Astrocyte of the spinal cord (primary cell): ENCODE data around the gene SMARCD1.

Experiments
- DNase-seq: peaks from one replicate; pipeline ENCODE4 v3.0.0; 2011; ENCODE audit warnings: low read depth, low spot score
- H3K4me3 ChIP-seq: 2 replicates; pipeline ENCODE4 v1.5.1; 2011; ENCODE audit warnings: low read depth, mild to moderate bottlenecking, low read length, moderate library complexity
- CTCF ChIP-seq: IDR thresholded peaks from 2 replicates; pipeline ENCODE4 v1.5.1; 2012; ENCODE audit warnings: low read depth, mild to moderate bottlenecking, low read length, inconsistent platforms
- in situ Hi-C: cut with HindIII; loops from 2 replicates; pipeline ENCODE4 v1.10.0; 2017; ENCODE audit warnings: low sequenced_read_pairs

The SMARCD1 gene

GRCh38 chr12:50042693-50043092 is 42.4 kb upstream of the SMARCD1 start:
- TF ChIP-seq CTCF, result no peak

GRCh38 chr12:50043308-50043707 is 41.8 kb upstream of the SMARCD1 start:
- DNase-seq, result no peak
- TF ChIP-seq CTCF, result no peak
- in situ Hi-C loops, result no loop called here
- no peak overlapping the region for H3K4me3 ChIP-seq

More at GRCh38 chr12:50042693-50043092, 42.4 kb upstream of the SMARCD1 start:
- in situ Hi-C loops, result no loop called here
- no peak for DNase-seq
- H3K4me3 ChIP-seq, result no peak overlapping the region

GRCh38 chr12:50043854-50044253 is 41.3 kb upstream of the SMARCD1 start:
- no peak overlapping the region for H3K4me3 ChIP-seq
- in situ Hi-C loops, result no loop called here
- no peak for DNase-seq
- TF ChIP-seq CTCF, result no peak

GRCh38 chr12:50047693-50048250 is 37.4 kb upstream of the SMARCD1 start:
- H3K4me3 ChIP-seq, result no peak overlapping the region
- no peak for TF ChIP-seq CTCF
- in situ Hi-C loops, result no loop called here
- DNase-seq, result no peak

- TF ChIP-seq CTCF, result no peak
- DNase-seq, result no peak
- no peak overlapping the region for H3K4me3 ChIP-seq
- in situ Hi-C loops, result no loop called here
Observed at GRCh38 chr12:50049254-50050118, 35.7 kb upstream of the SMARCD1 start.

GRCh38 chr12:50050119-50050385 is 35.1 kb upstream of the SMARCD1 start:
- DNase-seq, result no peak
- TF ChIP-seq CTCF, result no peak
- no peak overlapping the region for H3K4me3 ChIP-seq
- in situ Hi-C loops, result no loop called here
